Aorta (tissue), 5 donors: ENCODE results near the gene NPIPB6. TPM values are rescaled to one million over a fixed set of nuclear protein-coding genes. Genes with fewer than 3 reads are reported as not detected.
"Not testable (repeated sequence)": the region's sequence is repeated elsewhere in the genome, so short reads cannot be mapped to it uniquely, and the experiment has no call there.

Experiments
- ATAC-seq: fragments of 200-7000 bp; cut with Tn5 transposase; one replicate; pipeline ENCODE4 v1.9.1; 2022; ENCODE audit warnings: moderate library complexity; ENCODE audit not compliant: low FRiP score
- DNase-seq, 2 donors: peaks; one replicate each; pipeline ENCODE4 v3.0.0-alpha.2; 2020
- H3K27ac ChIP-seq, 2 donors: one replicate each; pipeline ENCODE4 v1.5.1; 2013; ENCODE audit warnings: low read length in 2 of 2, mild to moderate bottlenecking in 2 of 2, moderate library complexity in 2 of 2, control low read depth in 1 of 2, inconsistent platforms in 1 of 2, low read depth in 1 of 2
- H3K27me3 ChIP-seq, 2 donors: one replicate each; pipeline ENCODE4 v1.6.1; 2013; ENCODE audit warnings: control low read depth in 1 of 2, low read length in 1 of 2, mild to moderate bottlenecking in 1 of 2, moderate library complexity in 1 of 2; ENCODE audit not compliant: insufficient read depth in 2 of 2, control insufficient read depth in 1 of 2
- H3K36me3 ChIP-seq, 2 donors: one replicate each; pipeline ENCODE4 v1.6.1; 2013; ENCODE audit warnings: control low read depth in 1 of 2, low read length in 1 of 2, mild to moderate bottlenecking in 1 of 2; ENCODE audit not compliant: insufficient read depth in 2 of 2, control insufficient read depth in 1 of 2
- H3K4me1 ChIP-seq, 2 donors: one replicate each; pipeline ENCODE4 v1.6.1; 2013; ENCODE audit warnings: low read length in 2 of 2, control low read depth in 1 of 2, mild to moderate bottlenecking in 1 of 2, moderate library complexity in 1 of 2; ENCODE audit not compliant: insufficient read depth in 2 of 2, control insufficient read depth in 1 of 2
- H3K4me3 ChIP-seq, 2 donors: one replicate each; pipeline ENCODE4 v1.5.1; 2013; ENCODE audit warnings: low read length in 2 of 2, control low read depth in 1 of 2, mild to moderate bottlenecking in 1 of 2
- H3K9me3 ChIP-seq: one replicate; pipeline ENCODE4 v1.6.1; 2013; ENCODE audit warnings: mild to moderate bottlenecking, low read length; ENCODE audit not compliant: control insufficient read depth
- WGBS, 2 donors: extraction: QIAGEN DNeasy Blood & Tissue Kit; methylation state at CpG; one replicate each; pipeline ENCODE4 v1.1.7; 2013; 5-methylcytosine and 5-hydroxymethylcytosine counted together
- intact Hi-C, 2 donors: fragments of 100-400 bp; cut with DNase I; formaldehyde crosslinking; loops; one replicate each; pipeline versions ENCODE4 v1.14.2 to v1.15.0; 2022
- polyA plus RNA-seq, 2 donors: library from polyadenylated mRNA; stranded (reverse); fragments of 200-250 nt; gene quantifications; one replicate each; pipeline ENCODE4 v1.2.3, GENCODE V29; 2013
- total RNA-seq, 2 donors: library from RNA; stranded (reverse); fragmentation: NEBNext Ultra II Directional; extraction: Animal tissue kit (Norgen Biotek cat#: 25700); gene quantifications; one replicate each; pipeline ENCODE4 v1.2.1, GENCODE V29; 2021
- donor health status: healthy with polysubstance abuse.
- donor health status: Bipolar disorder and iron deficiency.
- donor health status: DM: no; HTN: no; CAD: no.
- donor health status: DM: no; HTN: no; CAD: no.
- donor health status: DM: yes; HTN: yes; CAD: no.

NPIPB6 gene
- total and polyA plus RNA-seq, 4 donors: 1.3 to 3.3 (median 1.9) TPM

DNA sequence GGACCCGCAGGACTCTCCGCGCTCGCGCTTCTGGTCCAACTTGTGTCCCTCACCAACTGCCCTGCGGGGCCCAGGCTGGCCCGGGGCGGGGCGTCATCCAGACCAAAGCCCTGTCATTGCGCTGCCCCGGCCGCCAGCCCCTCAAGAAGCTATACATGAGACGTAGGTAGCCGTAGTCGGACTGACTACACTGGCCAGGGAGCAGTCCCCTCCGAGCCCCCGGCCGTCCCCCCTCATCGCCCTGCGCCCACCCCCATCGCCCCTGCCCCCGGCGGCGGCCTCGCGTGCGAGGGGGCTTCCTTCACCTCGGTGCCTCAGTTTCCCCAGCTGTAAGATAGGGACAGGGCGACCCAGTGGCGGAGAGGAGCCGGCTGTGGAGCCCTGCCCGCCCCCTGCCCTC is 4.6 kb upstream of the NPIPB6 start:
- DNase-seq: peak; percentile 26 to 71
- H3K36me3 ChIP-seq, H3K27ac ChIP-seq, intact Hi-C loops, H3K27me3 ChIP-seq, H3K4me1 ChIP-seq, H3K4me3 ChIP-seq, ATAC-seq, H3K9me3 ChIP-seq: not testable (repeated sequence)
- WGBS, 2 donors: 9 to 24% methylated on average over 14 to 27 of the region's 32 CpGs

DNA sequence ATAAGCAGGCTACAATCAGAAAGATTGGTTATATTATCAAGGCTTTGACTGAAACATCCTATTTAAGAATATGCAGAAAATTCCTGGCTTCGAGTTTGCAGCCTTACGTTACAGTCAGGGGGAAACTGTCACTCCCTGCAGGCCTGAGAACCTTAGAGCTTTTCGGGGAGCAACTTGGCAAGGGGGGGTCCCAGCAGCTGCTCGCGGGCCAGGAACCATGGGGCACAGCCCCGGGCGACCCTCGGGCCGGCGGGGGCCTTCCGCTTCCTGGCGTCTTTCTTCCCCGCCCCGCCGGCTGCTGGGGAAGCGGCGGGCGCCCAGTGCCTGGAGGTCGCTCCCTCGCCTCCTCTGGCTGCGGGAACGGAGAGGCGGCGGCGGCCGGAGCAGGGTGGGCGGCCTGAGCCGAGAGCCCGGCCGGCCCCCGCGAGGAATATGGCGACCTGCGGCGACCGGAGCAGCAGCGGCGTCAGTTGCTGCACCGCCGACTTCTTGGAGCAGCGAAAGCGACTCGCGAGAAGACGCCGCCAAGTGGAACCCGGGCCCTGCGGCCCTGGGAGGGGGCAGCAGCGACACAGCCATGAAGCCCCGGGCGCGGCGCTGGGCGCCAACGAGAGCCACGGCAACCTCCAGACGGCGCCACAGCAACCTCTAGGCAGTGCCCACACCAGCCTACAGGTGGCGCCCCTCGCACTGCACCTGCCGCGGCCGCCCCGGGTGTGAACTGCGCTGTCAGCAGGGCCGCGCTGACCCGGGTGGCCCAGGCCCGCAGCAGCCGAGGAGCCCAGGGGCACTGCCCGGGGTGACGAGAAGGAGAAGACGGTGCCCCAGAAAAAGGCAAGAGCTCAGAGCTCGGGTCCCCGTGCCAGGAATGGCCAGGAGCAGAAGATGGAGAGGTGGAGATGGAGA is 1.2 kb upstream of the NPIPB6 start:
- intact Hi-C loops, H3K9me3 ChIP-seq, H3K4me1 ChIP-seq, H3K27me3 ChIP-seq, H3K27ac ChIP-seq, H3K36me3 ChIP-seq, H3K4me3 ChIP-seq: not testable (repeated sequence)
- peak; percentile 90 for ATAC-seq
- 1 to 3% methylated on average over 13 to 17 of the region's 75 CpGs for WGBS, 2 donors
- peak in 1 of 2 donors; percentile 18 for DNase-seq

DNA sequence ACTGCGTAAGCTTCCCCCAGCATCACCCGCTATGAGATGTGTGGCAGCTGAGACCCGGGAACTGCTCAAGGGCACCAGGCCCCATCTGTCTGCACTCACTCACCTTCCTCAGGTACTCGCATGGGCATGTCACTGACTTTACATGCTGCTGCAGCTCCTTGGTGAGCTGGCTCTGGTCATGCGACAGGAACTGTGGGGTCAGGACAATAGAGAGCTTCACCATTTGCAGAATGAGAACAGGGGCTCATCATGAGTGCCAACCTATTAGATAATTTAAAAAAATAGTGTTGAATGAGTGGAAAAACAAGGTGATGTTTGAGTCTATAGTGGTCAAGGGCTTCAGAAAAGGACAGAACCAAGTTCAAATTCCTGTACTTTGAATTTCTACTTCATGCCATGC is 708 bp downstream of the NPIPB6 start:
- intact Hi-C loops, H3K27ac ChIP-seq: not testable (repeated sequence)
- peak in 1 of 2 donors; percentile 35 for DNase-seq

DNA sequence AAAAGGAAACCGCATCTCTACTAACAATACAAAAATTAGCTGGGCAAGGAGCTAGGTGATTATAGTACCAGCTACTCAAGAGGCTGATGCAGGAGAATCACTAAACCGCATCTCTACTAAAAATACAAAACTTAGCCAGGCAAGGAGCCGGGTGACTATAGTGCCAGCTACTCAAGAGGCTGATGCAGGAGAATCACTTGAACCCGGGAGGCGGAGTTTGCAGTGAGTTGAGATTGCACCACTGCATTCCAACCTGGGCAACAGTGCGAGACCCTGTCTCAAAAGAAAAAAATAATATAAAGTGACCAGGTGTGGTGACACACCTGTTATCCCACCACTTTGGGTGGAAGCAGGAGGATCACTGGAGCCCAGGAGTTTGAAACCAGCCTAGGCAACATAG is 25.1 kb downstream of the NPIPB6 start:
- intact Hi-C loops: not testable (repeated sequence)

More for the DNA sequence above, 708 bp downstream of the NPIPB6 start:
- not testable (repeated sequence) for H3K36me3 ChIP-seq, ATAC-seq, H3K4me3 ChIP-seq, H3K4me1 ChIP-seq, H3K27me3 ChIP-seq, H3K9me3 ChIP-seq
- WGBS, 2 donors: 96 to 100% methylated on average over 2 of the region's 5 CpGs

DNA sequence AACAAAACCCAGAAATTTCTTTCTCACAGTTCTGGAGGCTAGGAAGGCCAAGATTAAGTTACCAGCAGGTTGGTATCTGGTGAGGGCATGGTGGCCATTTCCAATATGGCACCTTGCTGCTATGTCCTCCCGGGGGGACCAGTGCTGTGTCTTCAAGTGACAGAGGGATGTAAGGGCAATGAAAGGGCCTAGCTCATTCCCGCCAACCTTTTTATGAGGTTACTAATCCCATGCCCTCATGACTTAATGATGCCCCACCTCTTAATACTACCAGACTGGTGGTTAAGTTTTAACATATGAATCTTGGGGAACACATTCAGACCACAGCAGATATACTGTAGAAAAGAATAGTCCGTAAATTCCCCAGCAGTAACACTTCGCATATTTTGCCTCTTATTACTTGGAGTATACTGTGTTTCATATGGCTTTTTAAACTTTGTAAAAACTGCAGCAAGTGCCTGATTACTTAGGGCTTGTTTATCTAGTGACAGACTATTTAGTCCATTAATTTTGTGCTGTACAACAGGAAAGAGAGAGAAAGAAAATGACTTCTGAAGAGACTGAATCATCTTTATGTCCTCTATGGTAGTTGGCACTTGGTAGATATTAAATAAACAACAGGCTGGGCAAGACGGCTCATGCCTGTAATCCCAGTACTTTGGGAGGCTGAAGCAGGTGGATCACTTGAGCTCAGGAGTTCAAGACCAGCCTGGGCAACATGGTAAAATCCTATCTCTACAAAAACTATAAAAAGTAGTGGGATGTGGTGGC is 26.2 kb downstream of the NPIPB6 start:
- ATAC-seq, H3K27ac ChIP-seq, H3K27me3 ChIP-seq, DNase-seq, H3K36me3 ChIP-seq, intact Hi-C loops, H3K9me3 ChIP-seq, H3K4me3 ChIP-seq, H3K4me1 ChIP-seq: not testable (repeated sequence)
- 73 to 74% methylated on average over 5 of the region's 5 CpGs for WGBS, 2 donors

More for the DNA sequence above, 25.1 kb downstream of the NPIPB6 start:
- not testable (repeated sequence) for DNase-seq, H3K9me3 ChIP-seq, H3K27me3 ChIP-seq, H3K4me3 ChIP-seq, H3K36me3 ChIP-seq, ATAC-seq, H3K4me1 ChIP-seq, H3K27ac ChIP-seq
- WGBS, 2 donors: 86 to 88% methylated on average over 5 of the region's 6 CpGs

DNA sequence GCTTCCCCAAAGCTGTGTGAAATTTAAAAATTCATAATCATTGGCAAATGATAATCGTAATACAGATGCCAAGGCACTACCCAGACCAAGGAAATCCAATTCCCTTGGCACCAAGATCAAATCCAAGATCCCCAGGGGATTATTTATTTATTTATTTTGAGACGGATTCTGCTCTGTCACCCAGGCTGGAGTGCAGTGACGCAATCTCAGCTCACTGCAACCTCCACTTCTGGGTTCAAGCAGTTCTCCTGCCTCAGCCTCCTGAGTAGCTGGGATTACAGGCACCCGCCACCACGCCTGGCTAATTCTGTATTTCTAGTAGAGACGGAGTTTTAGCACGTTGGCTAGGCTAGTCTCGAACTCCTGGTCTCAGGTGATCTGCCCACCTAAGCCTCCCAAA is 27.6 kb downstream of the NPIPB6 start:
- H3K9me3 ChIP-seq, intact Hi-C loops, H3K36me3 ChIP-seq, H3K27me3 ChIP-seq, DNase-seq, H3K27ac ChIP-seq, ATAC-seq, H3K4me3 ChIP-seq, H3K4me1 ChIP-seq: not testable (repeated sequence)
- 84 to 86% methylated on average over 8 of the region's 8 CpGs for WGBS, 2 donors

DNA sequence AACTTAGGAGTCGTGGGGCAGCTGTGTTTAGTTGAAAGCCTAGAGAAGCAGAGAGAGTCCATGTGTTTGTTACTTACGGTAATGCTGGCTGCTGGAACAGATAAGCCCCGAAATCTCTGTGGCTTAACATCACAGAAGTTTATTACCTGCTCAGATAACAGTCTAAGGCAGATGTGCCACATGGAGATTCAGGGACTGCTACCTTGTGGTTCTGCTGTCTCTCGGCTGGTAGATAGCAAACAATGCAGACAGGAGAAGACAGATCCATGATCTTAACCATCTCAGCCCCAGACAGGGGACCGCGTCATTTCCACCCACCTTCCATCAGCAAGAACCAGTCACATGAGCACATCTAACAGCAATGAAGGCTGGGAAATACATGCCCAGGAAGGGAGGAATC is 30.7 kb downstream of the NPIPB6 start:
- intact Hi-C loops, H3K27me3 ChIP-seq, H3K4me1 ChIP-seq, H3K36me3 ChIP-seq, ATAC-seq, DNase-seq, H3K9me3 ChIP-seq, H3K4me3 ChIP-seq, H3K27ac ChIP-seq: not testable (repeated sequence)
- 61 to 77% methylated on average over 4 to 6 of the region's 6 CpGs for WGBS, 2 donors

DNA sequence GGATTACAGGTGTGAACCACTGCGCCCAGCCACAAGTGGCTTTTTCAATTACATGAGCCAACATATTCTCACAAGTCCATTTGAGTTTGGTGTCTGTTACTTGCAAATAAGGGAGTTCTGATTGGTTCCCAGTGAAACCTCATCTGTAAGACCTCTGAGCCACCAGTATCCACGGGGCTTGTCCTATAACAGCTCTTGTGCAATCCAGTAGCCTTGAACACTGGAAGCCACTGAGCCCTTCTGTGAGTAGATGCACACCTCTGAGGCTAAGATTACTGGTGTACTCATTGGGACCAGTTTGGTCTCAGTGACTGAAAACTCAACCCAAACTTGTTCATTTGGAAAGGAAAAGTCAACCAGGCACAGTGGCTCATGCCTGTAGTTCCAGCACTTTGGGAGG is 32.3 kb downstream of the NPIPB6 start:
- WGBS, 2 donors: 73 to 79% methylated on average over 2 of the region's 2 CpGs
- ATAC-seq, H3K4me1 ChIP-seq, DNase-seq, H3K27me3 ChIP-seq, H3K4me3 ChIP-seq, H3K27ac ChIP-seq, H3K9me3 ChIP-seq, H3K36me3 ChIP-seq, intact Hi-C loops: not testable (repeated sequence)
